HT-29 (cell line): ENCODE measurements around the gene EPB41L1. TPM values are rescaled to one million over a fixed set of nuclear protein-coding genes. Genes with fewer than 3 reads are reported as not detected.

Source experiments
- DNase-seq: peaks from one replicate; pipeline ENCODE4 v3.0.0-alpha.2; 2015; ENCODE audit warnings: low spot score
- total RNA-seq: library from RNA; depleted of rRNA; stranded (reverse); fragments of >200 nt; shearing (Covaris generic); gene quantifications from 2 replicates; pipeline ENCODE4 v1.2.3, GENCODE V29; 2014

Gene EPB41L1
- total RNA-seq, 1 experiment from 2014 or later: 76.8 TPM

- no peak for DNase-seq
Observed at GRCh38 chr20:36184816-36185776, 30.6 kb downstream of the EPB41L1 start.

GRCh38 chr20:36193977-36194712 lies 39.6 kb downstream of the EPB41L1 start:
- DNase-seq: no peak

- no peak for DNase-seq
Observed at GRCh38 chr20:36196676-36197075, 42.1 kb downstream of the EPB41L1 start.

GRCh38 chr20:36197271-36197670 lies 42.7 kb downstream of the EPB41L1 start:
- no peak for DNase-seq

- DNase-seq: peak; percentile 96
Observed at GRCh38 chr20:36199345-36200257, 45.1 kb downstream of the EPB41L1 start.

- DNase-seq: no peak
Observed at GRCh38 chr20:36200451-36200850, 45.9 kb downstream of the EPB41L1 start.

GRCh38 chr20:36201198-36201597 lies 46.7 kb downstream of the EPB41L1 start:
- DNase-seq: no peak

- peak; percentile 79 for DNase-seq
Observed at GRCh38 chr20:36202891-36203338, 48.4 kb downstream of the EPB41L1 start.

- no peak for DNase-seq
Observed at GRCh38 chr20:36203861-36204260, 49.3 kb downstream of the EPB41L1 start.

- no peak for DNase-seq
Observed at GRCh38 chr20:36205026-36205425, 50.5 kb downstream of the EPB41L1 start.

- DNase-seq: no peak
Observed at GRCh38 chr20:36206068-36206467, 51.5 kb downstream of the EPB41L1 start.

GRCh38 chr20:36206641-36207040 lies 52.1 kb downstream of the EPB41L1 start:
- no peak for DNase-seq

GRCh38 chr20:36207602-36208001 lies 53.1 kb downstream of the EPB41L1 start:
- DNase-seq: no peak

GRCh38 chr20:36208257-36208656 lies 53.7 kb downstream of the EPB41L1 start:
- DNase-seq: no peak

GRCh38 chr20:36210436-36211021 lies 56.0 kb downstream of the EPB41L1 start:
- DNase-seq: peak; percentile 23

GRCh38 chr20:36213362-36213761 lies 58.8 kb downstream of the EPB41L1 start:
- no peak for DNase-seq

GRCh38 chr20:36214684-36215256 lies 60.2 kb downstream of the EPB41L1 start:
- peak; percentile 47 for DNase-seq

- DNase-seq: no peak
Observed at GRCh38 chr20:36215778-36216177, 61.2 kb downstream of the EPB41L1 start.

- DNase-seq: no peak
Observed at GRCh38 chr20:36216314-36217025, 61.9 kb downstream of the EPB41L1 start.

- peak; percentile 75 for DNase-seq
Observed at GRCh38 chr20:36217226-36217625, 62.7 kb downstream of the EPB41L1 start.
